ENCODE measurements around the gene RBM3.
"Not testable (repeated sequence)": the region's sequence is repeated elsewhere in the genome, so short reads cannot be mapped to it uniquely, and the experiment has no call there.

Gene RBM3

GRCh38 chrX:48539345-48540027 lies 34.8 kb upstream of the RBM3 start, which contains the start of gene TBC1D25:
Gene TBC1D25, plus strand, starts transcription at chrX:48539714. Its CDS starts 84 bp downstream, at chrX:48539798.
- DNase-seq (ENCODE audit: low read depth) = peak; percentile 96
- TF ChIP-seq, protein P1, sequence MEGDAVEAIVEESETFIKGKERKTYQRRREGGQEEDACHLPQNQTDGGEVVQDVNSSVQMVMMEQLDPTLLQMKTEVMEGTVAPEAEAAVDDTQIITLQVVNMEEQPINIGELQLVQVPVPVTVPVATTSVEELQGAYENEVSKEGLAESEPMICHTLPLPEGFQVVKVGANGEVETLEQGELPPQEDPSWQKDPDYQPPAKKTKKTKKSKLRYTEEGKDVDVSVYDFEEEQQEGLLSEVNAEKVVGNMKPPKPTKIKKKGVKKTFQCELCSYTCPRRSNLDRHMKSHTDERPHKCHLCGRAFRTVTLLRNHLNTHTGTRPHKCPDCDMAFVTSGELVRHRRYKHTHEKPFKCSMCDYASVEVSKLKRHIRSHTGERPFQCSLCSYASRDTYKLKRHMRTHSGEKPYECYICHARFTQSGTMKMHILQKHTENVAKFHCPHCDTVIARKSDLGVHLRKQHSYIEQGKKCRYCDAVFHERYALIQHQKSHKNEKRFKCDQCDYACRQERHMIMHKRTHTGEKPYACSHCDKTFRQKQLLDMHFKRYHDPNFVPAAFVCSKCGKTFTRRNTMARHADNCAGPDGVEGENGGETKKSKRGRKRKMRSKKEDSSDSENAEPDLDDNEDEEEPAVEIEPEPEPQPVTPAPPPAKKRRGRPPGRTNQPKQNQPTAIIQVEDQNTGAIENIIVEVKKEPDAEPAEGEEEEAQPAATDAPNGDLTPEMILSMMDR (conservative IDR thresholded peaks at IDR 0.05; ENCODE audit: low read length) = peak; percentile 29
- peak within 1 kb of the TSS; percentile 82 for H3K4me3 ChIP-seq (ENCODE audit: low read length)

DNA sequence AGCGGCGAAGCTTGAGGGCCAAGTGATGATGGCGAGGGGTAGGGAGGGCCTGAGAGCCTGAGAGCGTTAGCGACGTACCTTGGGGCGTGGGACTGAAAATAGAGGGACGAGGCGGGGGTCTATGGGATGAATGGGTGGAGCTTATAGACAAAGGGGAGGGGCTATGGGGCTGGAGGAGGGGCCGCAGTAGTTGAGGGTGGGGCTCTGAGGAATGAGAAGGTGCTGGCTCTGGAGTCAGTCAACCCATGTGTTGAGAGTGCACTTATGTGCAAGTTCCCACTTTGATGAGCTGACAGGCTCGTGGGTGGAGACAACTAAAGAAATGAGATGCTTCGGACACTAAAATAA lies 34.3 kb upstream of the RBM3 start:
- TF ChIP-seq, protein P1 (conservative IDR thresholded peaks at IDR 0.05; ENCODE audit: low read length) = no peak
- peak; percentile 34 for DNase-seq (ENCODE audit: low read depth)

GRCh38 chrX:48540480-48540879 lies 33.8 kb upstream of the RBM3 start:
- DNase-seq (ENCODE audit: low read depth) = no peak
- H3K4me3 ChIP-seq (ENCODE audit: low read length) = peak overlapping the region; percentile 82

More for the DNA sequence above, 34.3 kb upstream of the RBM3 start:
- peak overlapping the region; percentile 82 for H3K4me3 ChIP-seq (ENCODE audit: low read length)

DNA sequence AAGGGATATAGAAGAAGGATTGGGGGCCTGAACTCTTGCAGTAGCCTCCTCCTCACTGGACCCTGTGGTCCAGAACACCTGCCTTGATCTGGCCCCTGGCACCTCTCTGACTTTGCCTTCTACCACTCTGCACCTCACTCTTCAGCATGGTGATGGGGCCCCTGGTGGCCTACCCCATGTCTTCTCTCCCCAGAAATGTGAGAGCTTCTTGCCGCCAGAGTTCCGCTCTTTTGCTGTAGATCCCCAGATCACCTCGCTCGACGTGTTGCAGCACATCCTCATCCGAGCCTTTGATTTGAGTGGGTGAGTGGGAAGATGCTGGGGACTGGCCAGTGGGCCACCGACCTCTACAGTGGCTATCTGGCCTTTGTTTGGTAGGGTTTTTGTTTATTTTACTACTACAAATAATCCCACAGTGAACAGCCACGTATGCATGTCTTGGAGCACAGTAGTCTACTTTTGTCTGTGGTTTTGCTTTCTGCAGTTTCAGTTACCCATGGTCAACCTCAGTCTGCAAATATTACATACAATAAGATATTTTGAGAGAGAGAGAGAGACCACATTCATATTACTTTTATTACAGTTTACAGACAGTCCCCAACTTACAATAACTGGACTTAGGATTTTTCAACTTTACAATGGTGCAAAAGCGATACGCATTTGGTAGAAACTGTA lies 33.0 kb upstream of the RBM3 start:
- TF ChIP-seq, protein P1 (conservative IDR thresholded peaks at IDR 0.05; ENCODE audit: low read length) = no peak
- no peak for DNase-seq (ENCODE audit: low read depth)
- no peak overlapping the region for H3K4me3 ChIP-seq (ENCODE audit: low read length)

More at GRCh38 chrX:48540480-48540879, 33.8 kb upstream of the RBM3 start:
- TF ChIP-seq, protein P1 (conservative IDR thresholded peaks at IDR 0.05; ENCODE audit: low read length) = no peak

DNA sequence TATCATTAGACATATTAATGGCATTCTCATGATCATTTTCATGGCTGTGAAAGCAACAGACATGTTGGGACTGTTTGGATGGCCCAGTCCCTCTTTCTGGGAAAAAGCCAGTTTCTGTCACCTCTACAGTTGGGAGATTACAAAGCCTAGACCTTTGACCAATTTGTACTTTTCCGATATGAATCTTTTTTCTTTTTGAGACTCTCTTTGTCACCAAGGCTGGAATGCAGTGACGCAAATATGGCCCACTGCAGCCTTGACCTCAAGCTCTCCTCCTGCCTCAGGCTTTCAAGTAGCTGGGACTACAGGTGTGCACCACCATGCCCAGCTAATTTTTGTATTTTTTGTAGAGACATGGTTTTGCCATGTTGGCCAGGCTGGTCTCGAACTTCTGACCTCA lies 25.4 kb upstream of the RBM3 start:
- TF ChIP-seq, protein P1 (conservative IDR thresholded peaks at IDR 0.05; ENCODE audit: low read length) = no peak
- no peak for DNase-seq (ENCODE audit: low read depth)
- no peak overlapping the region for H3K4me3 ChIP-seq (ENCODE audit: low read length)

GRCh38 chrX:48555731-48556325 lies 18.5 kb upstream of the RBM3 start:
- H3K4me3 ChIP-seq (ENCODE audit: low read length); DNase-seq (ENCODE audit: low read depth): not testable (repeated sequence)

DNA sequence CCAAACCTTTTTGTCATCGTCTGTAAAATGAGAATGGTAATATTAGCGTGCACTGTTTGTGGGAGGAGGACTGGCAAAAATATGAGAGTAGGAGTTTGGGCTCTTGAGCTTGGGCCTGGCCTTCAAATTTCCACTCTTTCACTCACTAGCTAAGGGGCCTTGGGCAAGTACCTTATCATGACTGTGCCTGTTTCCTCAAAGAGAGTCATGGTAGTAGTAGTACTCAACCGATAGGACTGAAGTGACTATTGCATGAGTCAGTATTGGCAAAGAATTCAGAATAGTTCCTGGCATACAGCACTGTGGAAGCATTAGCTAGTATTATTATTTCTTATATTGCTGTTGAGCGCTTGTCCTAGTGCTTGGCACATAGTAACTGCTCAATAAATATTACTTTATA lies 16.0 kb upstream of the RBM3 start:
- TF ChIP-seq, protein P1 (conservative IDR thresholded peaks at IDR 0.05; ENCODE audit: low read length) = no peak
- peak; percentile 76 for DNase-seq (ENCODE audit: low read depth)
- H3K4me3 ChIP-seq (ENCODE audit: low read length) = no peak overlapping the region
